GM12892 (cell line): ENCODE data around the gene PHYKPL.

Source experiments
- POLR2A ChIP-seq: IDR thresholded peaks from 2 replicates; pipeline ENCODE4 v1.6.1; 2011; ENCODE audit warnings: low read depth, low read length, control low read depth
- POLR2AphosphoS5 ChIP-seq: IDR thresholded peaks from 2 replicates; pipeline ENCODE4 v1.6.1; 2011; ENCODE audit warnings: low read depth, low read length, control low read depth
- TAF1 ChIP-seq: IDR thresholded peaks from 2 replicates; pipeline ENCODE4 v1.6.1; 2011; ENCODE audit warnings: low read depth, mild to moderate bottlenecking, control low read depth, low read length, borderline replicate concordance

- TF ChIP-seq POLR2AphosphoS5: no peak
- no peak for TF ChIP-seq POLR2A
- no peak for TF ChIP-seq TAF1
Measured at GRCh38 chr5:178186427-178186826, 46.2 kb downstream of the PHYKPL start.
